K562 (cell line): ENCODE measurements around the gene GRB10. TPM values are rescaled to one million over a fixed set of nuclear protein-coding genes. Genes with fewer than 3 reads are reported as not detected.

Source experiments
- JUND ChIP-seq, 2 experiments: IDR thresholded peaks; 2 replicates in 1 of 2; 3 replicates in 1 of 2; pipeline ENCODE4 v1.6.1; 2011; ENCODE audit warnings: borderline replicate concordance in 2 of 2, low read depth in 2 of 2, low read length in 2 of 2, improper control_type of control experiment in 1 of 2, missing biosample characterization in 1 of 2, missing genetic modification characterization in 1 of 2, missing genetic modification reagents in 1 of 2
- NFATC3 ChIP-seq: fragments of 450-650 bp; IDR thresholded peaks from 2 replicates; pipeline ENCODE4 v1.6.1; 2017; ENCODE audit warnings: mild to moderate bottlenecking
- PCBP1 ChIP-seq: fragments of 200-400 bp; formaldehyde crosslinking; IDR thresholded peaks from 2 replicates; pipeline ENCODE4 v1.6.1; 2018; ENCODE audit warnings: mild to moderate bottlenecking, low read depth, low read length; ENCODE audit not compliant: poor library complexity, severe bottlenecking
- polyA plus RNA-seq, 8 experiments: library from polyadenylated mRNA; depleted of rRNA in 4 of 8; stranded (reverse) in 5 of 8; unstranded in 3 of 8; fragments of >200 nt; fragmentation: Nextera tagmentation in 2 of 8; fragmentation: Illumina TruSeq in 1 of 8; extraction: Ambion mirVana in 2 of 8; extraction: Trizol in 1 of 8; gene quantifications; 2 replicates each; pipeline versions ENCODE4 v1.2.1 to v1.2.3, GENCODE V29; 2011 to 2014; ENCODE audit warnings: inconsistent platforms in 1 of 8, missing spikeins in 1 of 8
- total RNA-seq, 7 experiments: library from RNA; depleted of rRNA in 6 of 7; stranded (reverse); fragments of >200 nt in 6 of 7; fragmentation: Illumina TruSeq in 2 of 7; extraction: Trizol in 2 of 7; gene quantifications; 2 replicates each; pipeline versions ENCODE4 v1.2.1 to v1.2.3, GENCODE V29; 2011 to 2021; ENCODE audit warnings: low replicate concordance in 1 of 7
- TF ChIP-seq, protein P1 (sequence below), 2 experiments: fragments of 450-650 bp; IDR thresholded peaks; 2 replicates each; pipeline ENCODE4 v1.6.1; 2016; ENCODE audit warnings: mild to moderate bottlenecking in 2 of 2, borderline replicate concordance in 1 of 2, low read depth in 1 of 2, moderate library complexity in 1 of 2

Gene GRB10
- total and polyA plus RNA-seq, 9 of the 15 experiments (the other 6 are each of a cell fraction or from before 2014, with no cell fraction given), result 8.9 to 88.5 (median 40.7) TPM

DNA sequence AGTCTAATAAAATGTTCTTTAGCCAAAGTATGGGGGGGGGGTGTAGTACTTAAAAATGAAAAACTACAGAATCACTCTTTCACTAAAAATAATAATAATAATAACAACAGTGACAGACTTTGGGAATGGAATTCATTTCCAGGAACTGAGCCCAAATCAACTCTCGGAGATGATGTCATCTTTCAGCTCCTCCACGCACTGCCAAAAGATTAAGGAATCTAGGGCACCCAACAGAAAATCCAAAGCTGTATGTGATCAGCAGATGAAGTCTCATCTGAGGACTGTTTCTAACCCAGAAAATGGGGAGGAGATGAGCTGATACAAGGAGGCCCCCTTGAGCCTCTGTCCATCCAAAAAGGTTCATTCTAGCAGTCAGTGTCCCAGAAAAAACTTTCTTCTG, 54.5 kb downstream of the GRB10 start (continued):
- TF ChIP-seq, protein P1, sequence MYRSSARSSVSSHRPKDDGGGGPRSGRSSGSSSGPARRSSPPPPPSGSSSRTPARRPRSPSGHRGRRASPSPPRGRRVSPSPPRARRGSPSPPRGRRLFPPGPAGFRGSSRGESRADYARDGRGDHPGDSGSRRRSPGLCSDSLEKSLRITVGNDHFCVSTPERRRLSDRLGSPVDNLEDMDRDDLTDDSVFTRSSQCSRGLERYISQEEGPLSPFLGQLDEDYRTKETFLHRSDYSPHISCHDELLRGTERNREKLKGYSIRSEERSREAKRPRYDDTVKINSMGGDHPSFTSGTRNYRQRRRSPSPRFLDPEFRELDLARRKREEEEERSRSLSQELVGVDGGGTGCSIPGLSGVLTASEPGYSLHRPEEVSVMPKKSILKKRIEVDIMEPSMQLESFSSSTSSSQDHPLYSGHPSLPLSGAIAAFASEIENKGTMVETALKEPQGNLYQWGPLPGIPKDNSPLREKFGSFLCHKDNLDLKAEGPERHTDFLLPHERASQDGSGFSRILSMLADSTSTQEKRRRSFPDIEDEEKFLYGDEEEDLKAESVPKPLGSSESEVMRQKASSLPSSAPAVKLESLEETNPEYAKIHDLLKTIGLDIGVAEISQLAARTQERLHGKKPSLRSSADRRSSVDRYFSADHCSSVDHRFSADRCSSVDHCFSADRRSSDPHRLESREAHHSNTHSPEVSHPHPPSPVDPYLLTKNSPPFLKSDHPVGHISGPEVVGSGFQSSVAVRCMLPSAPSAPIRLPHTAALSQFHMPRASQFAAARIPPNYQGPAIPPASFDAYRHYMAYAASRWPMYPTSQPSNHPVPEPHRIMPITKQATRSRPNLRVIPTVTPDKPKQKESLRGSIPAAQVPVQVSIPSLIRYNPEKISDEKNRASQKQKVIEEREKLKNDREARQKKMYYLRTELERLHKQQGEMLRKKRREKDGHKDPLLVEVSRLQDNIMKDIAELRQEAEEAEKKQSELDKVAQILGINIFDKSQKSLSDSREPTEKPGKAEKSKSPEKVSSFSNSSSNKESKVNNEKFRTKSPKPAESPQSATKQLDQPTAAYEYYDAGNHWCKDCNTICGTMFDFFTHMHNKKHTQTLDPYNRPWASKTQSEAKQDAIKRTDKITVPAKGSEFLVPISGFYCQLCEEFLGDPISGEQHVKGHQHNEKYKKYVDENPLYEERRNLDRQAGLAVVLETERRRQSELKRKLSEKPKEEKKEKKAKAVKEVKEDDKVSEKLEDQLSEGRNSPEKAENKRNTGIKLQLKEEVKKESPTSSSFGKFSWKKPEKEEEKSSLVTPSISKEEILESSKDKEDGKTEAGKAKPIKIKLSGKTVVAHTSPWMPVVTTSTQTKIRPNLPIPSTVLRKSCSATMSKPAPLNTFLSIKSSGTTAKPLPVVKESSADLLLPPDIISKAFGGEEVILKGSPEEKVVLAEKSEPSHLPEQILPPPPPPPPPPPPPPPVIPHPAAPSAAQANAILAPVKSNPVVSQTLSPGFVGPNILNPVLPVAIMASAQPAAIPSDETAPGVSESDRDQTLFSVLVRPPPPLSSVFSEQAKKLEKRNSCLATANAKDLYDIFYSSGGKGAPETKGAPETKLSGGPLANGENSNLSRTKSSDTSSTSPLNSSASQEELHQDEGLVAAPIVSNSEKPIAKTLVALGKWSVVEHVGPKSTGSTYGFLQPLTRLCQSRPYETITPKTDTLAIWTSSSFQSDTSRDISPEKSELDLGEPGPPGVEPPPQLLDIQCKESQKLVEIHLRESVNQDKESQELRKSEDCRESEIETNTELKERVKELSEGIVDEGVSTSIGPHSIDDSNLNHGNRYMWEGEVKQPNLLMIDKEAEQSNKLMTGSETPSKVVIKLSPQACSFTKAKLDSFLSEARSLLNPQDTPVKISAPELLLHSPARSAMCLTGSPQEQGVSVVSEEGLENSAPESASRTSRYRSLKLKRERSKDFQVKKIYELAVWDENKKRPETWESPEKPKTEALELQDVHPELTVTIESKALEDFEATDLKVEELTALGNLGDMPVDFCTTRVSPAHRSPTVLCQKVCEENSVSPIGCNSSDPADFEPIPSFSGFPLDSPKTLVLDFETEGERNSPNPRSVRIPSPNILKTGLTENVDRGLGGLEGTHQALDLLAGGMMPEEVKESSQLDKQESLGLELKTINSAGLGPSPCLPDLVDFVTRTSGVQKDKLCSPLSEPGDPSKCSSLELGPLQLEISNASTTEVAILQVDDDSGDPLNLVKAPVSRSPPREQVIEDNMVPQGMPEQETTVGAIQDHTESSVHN (IDR thresholded peaks at IDR 0.05; ENCODE audit: borderline replicate concordance in 1 of 2, low read depth in 1 of 2), result no peak
- TF ChIP-seq PCBP1 (no peak), NFATC3 (no peak), JUND (IDR thresholded peaks at IDR 0.05; ENCODE audit: borderline replicate concordance, low read depth, low read length) (peak; percentile 40; the same call in 1 of the 2 replicates), JUND (tag; IDR thresholded peaks at IDR 0.05; ENCODE audit: borderline replicate concordance, low read depth, low read length) (peak; percentile 41; the same call in 1 of the 3 replicates)
